DOHH2 (cell line): ENCODE results near the gene SCAMP5.

ENCODE experiments used
- EZH2phosphoT487 ChIP-seq: fragments of 200-600 bp; sonication (generic); IDR thresholded peaks from 2 replicates; pipeline ENCODE4 v1.6.1; 2017; ENCODE audit warnings: borderline replicate concordance, mild to moderate bottlenecking, antibody characterized with exemption, low read length, moderate library complexity, mixed read lengths
- TF ChIP-seq, protein P1 (sequence below): fragments of 200-600 bp; sonication (generic); IDR thresholded peaks from one replicate; pipeline ENCODE4 v1.5.1; 2014; ENCODE audit warnings: antibody characterized with exemption, mild to moderate bottlenecking, low read depth, low read length; ENCODE audit not compliant: poor library complexity, severe bottlenecking

DNA sequence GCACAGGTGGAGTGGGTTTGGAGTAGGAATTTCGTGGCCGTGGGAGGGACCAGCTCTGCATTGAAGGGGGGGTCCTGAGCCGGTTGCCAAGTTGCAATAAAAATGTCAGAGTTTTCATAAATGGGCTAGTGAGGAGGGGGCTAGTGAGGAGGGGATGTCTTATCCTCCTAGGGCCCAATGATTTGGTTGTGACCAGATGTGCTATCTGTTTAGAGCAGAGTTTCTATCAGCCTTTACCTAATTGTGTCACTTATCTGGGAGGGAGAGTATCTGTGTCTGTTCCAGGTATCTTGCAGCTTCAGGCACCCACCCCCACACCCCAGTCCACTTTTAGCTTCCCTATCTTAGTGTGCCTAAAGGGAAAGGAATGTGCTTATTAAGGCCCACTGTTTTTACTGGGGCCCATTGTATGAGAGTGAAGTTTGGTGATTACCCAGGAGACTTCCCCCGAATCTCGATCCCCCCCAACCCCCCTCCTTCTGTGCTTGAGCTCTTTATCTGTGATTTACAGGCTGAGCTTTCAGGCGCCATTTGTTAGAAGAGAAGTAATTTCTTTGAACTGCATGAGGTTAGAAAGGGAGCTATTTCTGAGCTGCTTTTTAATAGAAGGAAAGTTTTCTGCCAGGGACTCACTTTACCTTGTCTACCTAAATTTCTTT is 70.6 kb downstream of the SCAMP5 start:
- TF ChIP-seq, protein P1, sequence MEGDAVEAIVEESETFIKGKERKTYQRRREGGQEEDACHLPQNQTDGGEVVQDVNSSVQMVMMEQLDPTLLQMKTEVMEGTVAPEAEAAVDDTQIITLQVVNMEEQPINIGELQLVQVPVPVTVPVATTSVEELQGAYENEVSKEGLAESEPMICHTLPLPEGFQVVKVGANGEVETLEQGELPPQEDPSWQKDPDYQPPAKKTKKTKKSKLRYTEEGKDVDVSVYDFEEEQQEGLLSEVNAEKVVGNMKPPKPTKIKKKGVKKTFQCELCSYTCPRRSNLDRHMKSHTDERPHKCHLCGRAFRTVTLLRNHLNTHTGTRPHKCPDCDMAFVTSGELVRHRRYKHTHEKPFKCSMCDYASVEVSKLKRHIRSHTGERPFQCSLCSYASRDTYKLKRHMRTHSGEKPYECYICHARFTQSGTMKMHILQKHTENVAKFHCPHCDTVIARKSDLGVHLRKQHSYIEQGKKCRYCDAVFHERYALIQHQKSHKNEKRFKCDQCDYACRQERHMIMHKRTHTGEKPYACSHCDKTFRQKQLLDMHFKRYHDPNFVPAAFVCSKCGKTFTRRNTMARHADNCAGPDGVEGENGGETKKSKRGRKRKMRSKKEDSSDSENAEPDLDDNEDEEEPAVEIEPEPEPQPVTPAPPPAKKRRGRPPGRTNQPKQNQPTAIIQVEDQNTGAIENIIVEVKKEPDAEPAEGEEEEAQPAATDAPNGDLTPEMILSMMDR: no peak
- no peak for TF ChIP-seq EZH2phosphoT487
